HepG2 (cell line): Measurements from ENCODE around the gene PRKG1. TPM values are rescaled to one million over a fixed set of nuclear protein-coding genes. Genes with fewer than 3 reads are reported as not detected.

ENCODE experiments used
- ATAC-seq: fragments of 200-7000 bp; cut with Tn5 transposase; 3 replicates; pipeline ENCODE4 v1.9.1; 2020; ENCODE audit warnings: mild to moderate bottlenecking, moderate library complexity
- BruUV-seq: library from RNA; stranded (reverse); fragments of 400-500 nt; replicated peaks from 2 replicates; lab custom pipeline; 2021; lab: Mats Ljungman, UMichigan
- CTCF ChIA-PET: fragments of 300-600 bp; formaldehyde crosslinking; extraction: SDS; loops from one replicate; lab custom pipeline; 2021; ENCODE audit warnings: low total read pairs, inconsistent platforms, low intra/inter-chr PET ratio; lab: Yijun Ruan, JAX
- POLR2A ChIA-PET: fragments of 350-600 bp; sonication (Branson Sonifier 250); formaldehyde crosslinking; loops from one replicate; lab custom pipeline; 2020; ENCODE audit warnings: antibody characterized with exemption, inconsistent platforms; lab: Yijun Ruan, JAX
- DNase-seq: peaks from one replicate; pipeline ENCODE4 v3.0.0-alpha.2; 2015; ENCODE audit warnings: low spot score
- FAIRE-seq: peaks from 3 replicates; lab custom pipeline; 2011; peaks lifted over from hg19 to GRCh38; lab: Jason Lieb, UNC
- H2AFZ ChIP-seq: one replicate; pipeline ENCODE4 v1.6.1; 2011; ENCODE audit warnings: low read length, inconsistent platforms
- H3K27ac ChIP-seq: fragments of 300-600 bp; 3 replicates; pipeline ENCODE4 v1.8.0; 2011; ENCODE audit warnings: mixed run types, mild to moderate bottlenecking, mixed read lengths, low read length, inconsistent platforms; ENCODE audit not compliant: insufficient read depth; ENCODE audit errors: extremely low read length
- H3K27me3 ChIP-seq, 2 experiments: fragments of 200-600 bp in 1 of 2; 2 replicates in 1 of 2; 3 replicates in 1 of 2; pipeline versions ENCODE4 v1.6.0 to v1.8.0; 2011; ENCODE audit warnings: low read length in 2 of 2, mild to moderate bottlenecking in 2 of 2, moderate library complexity in 2 of 2, inconsistent platforms in 1 of 2; ENCODE audit not compliant: insufficient read depth in 2 of 2, control insufficient read depth in 1 of 2
- H3K36me3 ChIP-seq, 2 experiments: fragments of 200-600 bp in 1 of 2; replicated peaks in 1 of 2; 2 replicates in 1 of 2; 3 replicates in 1 of 2; pipeline versions ENCODE4 v1.5.1 to v1.8.0; 2011; ENCODE audit warnings: low read length in 2 of 2, inconsistent platforms in 1 of 2; ENCODE audit not compliant: insufficient read depth in 2 of 2, control insufficient read depth in 1 of 2
- H3K4me1 ChIP-seq: 2 replicates; pipeline ENCODE4 v1.5.1; 2012; ENCODE audit warnings: low read length, inconsistent platforms; ENCODE audit not compliant: insufficient read depth
- H3K4me2 ChIP-seq: 2 replicates; pipeline ENCODE4 v1.6.0; 2011; ENCODE audit warnings: low read depth, low read length, inconsistent platforms
- H3K4me3 ChIP-seq, 3 experiments: fragments of 200-600 bp in 1 of 3; sonication (generic), shearing (Covaris generic) in 1 of 3; replicated peaks in 1 of 3; 2 replicates each; pipeline ENCODE4 v1.5.1; 2011 to 2016; ENCODE audit warnings: low read length in 3 of 3, inconsistent platforms in 2 of 3, low read depth in 2 of 3, mild to moderate bottlenecking in 2 of 3, control low read depth in 1 of 3, mixed read lengths in 1 of 3; ENCODE audit not compliant: insufficient read depth in 1 of 3
- H3K79me2 ChIP-seq: one replicate; pipeline ENCODE4 v1.6.1; 2011; ENCODE audit warnings: low read length, inconsistent platforms; ENCODE audit not compliant: insufficient read depth
- H3K9ac ChIP-seq: 2 replicates; pipeline ENCODE4 v1.6.0; 2011; ENCODE audit warnings: mild to moderate bottlenecking, low read depth, low read length, inconsistent platforms; ENCODE audit not compliant: insufficient read depth
- H3K9me3 ChIP-seq: 2 replicates; pipeline ENCODE4 v1.5.1; 2012; ENCODE audit warnings: mild to moderate bottlenecking, low read length
- H4K20me1 ChIP-seq: 2 replicates; pipeline ENCODE4 v1.6.0; 2011; ENCODE audit warnings: inconsistent platforms, mild to moderate bottlenecking, low read length, moderate library complexity; ENCODE audit not compliant: insufficient read depth
- AGO1 ChIP-seq: fragments of 200-400 bp; formaldehyde crosslinking; IDR thresholded peaks from 2 replicates; pipeline ENCODE4 v1.6.1; 2017; ENCODE audit warnings: mild to moderate bottlenecking, low read depth, low read length, moderate library complexity; ENCODE audit not compliant: poor library complexity, severe bottlenecking
- KDM1A ChIP-seq: IDR thresholded peaks from 2 replicates; pipeline ENCODE4 v1.6.1; 2016; ENCODE audit warnings: missing compliant biosample characterization
- MED1 ChIP-seq: sonication (generic); formaldehyde crosslinking; IDR thresholded peaks from 2 replicates; pipeline ENCODE4 v1.4.0; 2020; ENCODE audit warnings: missing genetic modification reagents
- RFXAP ChIP-seq: sonication (generic); formaldehyde crosslinking; IDR thresholded peaks from 2 replicates; pipeline ENCODE4 v1.4.0; 2020; ENCODE audit warnings: missing genetic modification reagents, borderline replicate concordance
- RNF2 ChIP-seq: fragments of 450-650 bp; conservative IDR thresholded peaks from 2 replicates; pipeline ENCODE4 v1.6.1; 2016; ENCODE audit warnings: low read depth
- TOPORS ChIP-seq: sonication (generic); formaldehyde crosslinking; IDR thresholded peaks from 2 replicates; pipeline ENCODE4 v1.8.0; 2023; ENCODE audit warnings: mild to moderate bottlenecking, missing genetic modification reagents
- ZC3H4 ChIP-seq: sonication (generic); formaldehyde crosslinking; IDR thresholded peaks from 2 replicates; pipeline ENCODE4 v1.4.0; 2020; ENCODE audit warnings: missing genetic modification reagents, borderline replicate concordance
- ZFP36 ChIP-seq: fragments of 150-350 bp; IDR thresholded peaks from 2 replicates; pipeline ENCODE4 v1.6.1; 2018; ENCODE audit warnings: borderline replicate concordance, low read length, low read depth; ENCODE audit not compliant: partially characterized antibody
- ZFP41 ChIP-seq: sonication (generic); formaldehyde crosslinking; IDR thresholded peaks from 2 replicates; pipeline ENCODE4 v1.4.0; 2020; ENCODE audit warnings: mild to moderate bottlenecking, missing genetic modification reagents, borderline replicate concordance
- ZNF10 ChIP-seq: sonication (generic); formaldehyde crosslinking; IDR thresholded peaks from 2 replicates; pipeline ENCODE4 v1.4.0; 2020; ENCODE audit warnings: mild to moderate bottlenecking, low read depth, missing genetic modification reagents, borderline replicate concordance
- ZNF33A ChIP-seq: sonication (generic); formaldehyde crosslinking; IDR thresholded peaks from 2 replicates; pipeline ENCODE4 v1.5.1; 2020; ENCODE audit warnings: missing genetic modification reagents, mild to moderate bottlenecking, moderate library complexity, borderline replicate concordance
- ZNF768 ChIP-seq: sonication (generic); formaldehyde crosslinking; IDR thresholded peaks from 2 replicates; pipeline ENCODE4 v1.4.0; 2020; ENCODE audit warnings: missing genetic modification reagents
- WGBS: methylation state at CpG from one replicate; pipeline ENCODE4 v1.1.6; 2017; ENCODE audit warnings: low lambda C conversion rate; 5-methylcytosine and 5-hydroxymethylcytosine counted together
- in situ Hi-C: cut with HindIII; loops from 2 replicates; pipeline ENCODE4 v1.10.0; 2017; ENCODE audit warnings: low pct_unique_long_range_greater_than_20kb; ENCODE audit not compliant: extremely low pct_ligation_motif_present
- intact Hi-C: fragments of 100-400 bp; cut with micrococcal nuclease; formaldehyde crosslinking; loops from one replicate; pipeline ENCODE4 v1.10.0; 2022; ENCODE audit not compliant: unreplicated experiment
- polyA plus RNA-seq, 8 experiments: library from polyadenylated mRNA; depleted of rRNA in 3 of 8; stranded (reverse) in 7 of 8; unstranded in 1 of 8; fragments of >200 nt; fragmentation: Illumina TruSeq in 4 of 8; extraction: Trizol in 4 of 8; gene quantifications; 2 replicates each; pipeline versions ENCODE4 v1.2.1 to v1.2.3, GENCODE V29; 2011 to 2016; ENCODE audit warnings: low read depth in 4 of 8, missing spikeins in 1 of 8, mixed read lengths in 1 of 8; ENCODE audit not compliant: insufficient read depth in 1 of 8
- total RNA-seq, 5 experiments: library from RNA; depleted of rRNA; stranded (reverse); fragments of >200 nt; fragmentation: Illumina TruSeq; extraction: Trizol; gene quantifications; 2 replicates each; pipeline ENCODE4 v1.2.3, GENCODE V29; 2016; ENCODE audit warnings: low read depth in 1 of 5
- TF ChIP-seq, protein P1 (sequence below): sonication (generic); formaldehyde crosslinking; IDR thresholded peaks from 2 replicates; pipeline ENCODE4 v1.4.0; 2020; ENCODE audit warnings: missing genetic modification reagents, borderline replicate concordance
- TF ChIP-seq, protein P2 (sequence below): sonication (generic); formaldehyde crosslinking; IDR thresholded peaks from 2 replicates; pipeline ENCODE4 v1.5.0; 2020; ENCODE audit warnings: mild to moderate bottlenecking, missing genetic modification reagents, borderline replicate concordance
- TF ChIP-seq, protein P3 (sequence below): IDR thresholded peaks from 2 replicates; pipeline ENCODE4 v1.6.1; 2016
- TF ChIP-seq, protein P4 (sequence below): sonication (generic); formaldehyde crosslinking; IDR thresholded peaks from 2 replicates; pipeline ENCODE4 v1.8.1; 2023; ENCODE audit warnings: mild to moderate bottlenecking, missing genetic modification reagents, borderline replicate concordance

PRKG1 gene
- total and polyA plus RNA-seq, 2 of the 13 experiments (the other 11 are each of a cell fraction or from before 2014, with no cell fraction given) = 0.01 TPM; not detected in 1

DNA sequence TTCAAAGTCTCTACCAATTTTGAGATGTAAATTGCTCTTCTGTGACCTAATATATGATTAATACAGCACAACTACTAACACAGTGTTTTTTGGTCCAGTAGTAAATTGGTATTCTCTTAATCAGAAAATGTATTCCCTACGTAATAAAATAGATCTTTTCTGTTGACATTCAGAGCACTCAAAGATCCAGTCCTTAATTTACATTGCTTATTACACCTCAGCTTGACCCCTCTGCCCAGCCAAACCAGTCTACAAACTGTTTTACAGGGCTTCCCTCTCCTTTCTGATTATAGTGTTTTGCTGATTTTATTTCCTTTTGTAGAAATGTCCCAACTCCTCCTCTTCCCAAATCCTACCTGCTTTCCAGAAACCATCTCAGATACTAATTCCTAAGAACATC is 293.4 kb downstream of the PRKG1 start:
- no peak overlapping the region for H3K9ac ChIP-seq
- ATAC-seq = no peak

More for the DNA sequence above, 293.4 kb downstream of the PRKG1 start:
- no peak for FAIRE-seq
- intact Hi-C loops = no loop called here
- TF ChIP-seq ZFP36 = no peak
- no peak for TF ChIP-seq RFXAP (CRISPR knock-in tag)
- TF ChIP-seq RNF2 = no peak
- no peak for TF ChIP-seq ZFP41
- no peak for TF ChIP-seq ZNF768
- no peak for TF ChIP-seq ZC3H4 (CRISPR knock-in tag)
- TF ChIP-seq TOPORS = no peak
- no peak for TF ChIP-seq KDM1A (CRISPR knock-in tag)
- TF ChIP-seq, protein P1, sequence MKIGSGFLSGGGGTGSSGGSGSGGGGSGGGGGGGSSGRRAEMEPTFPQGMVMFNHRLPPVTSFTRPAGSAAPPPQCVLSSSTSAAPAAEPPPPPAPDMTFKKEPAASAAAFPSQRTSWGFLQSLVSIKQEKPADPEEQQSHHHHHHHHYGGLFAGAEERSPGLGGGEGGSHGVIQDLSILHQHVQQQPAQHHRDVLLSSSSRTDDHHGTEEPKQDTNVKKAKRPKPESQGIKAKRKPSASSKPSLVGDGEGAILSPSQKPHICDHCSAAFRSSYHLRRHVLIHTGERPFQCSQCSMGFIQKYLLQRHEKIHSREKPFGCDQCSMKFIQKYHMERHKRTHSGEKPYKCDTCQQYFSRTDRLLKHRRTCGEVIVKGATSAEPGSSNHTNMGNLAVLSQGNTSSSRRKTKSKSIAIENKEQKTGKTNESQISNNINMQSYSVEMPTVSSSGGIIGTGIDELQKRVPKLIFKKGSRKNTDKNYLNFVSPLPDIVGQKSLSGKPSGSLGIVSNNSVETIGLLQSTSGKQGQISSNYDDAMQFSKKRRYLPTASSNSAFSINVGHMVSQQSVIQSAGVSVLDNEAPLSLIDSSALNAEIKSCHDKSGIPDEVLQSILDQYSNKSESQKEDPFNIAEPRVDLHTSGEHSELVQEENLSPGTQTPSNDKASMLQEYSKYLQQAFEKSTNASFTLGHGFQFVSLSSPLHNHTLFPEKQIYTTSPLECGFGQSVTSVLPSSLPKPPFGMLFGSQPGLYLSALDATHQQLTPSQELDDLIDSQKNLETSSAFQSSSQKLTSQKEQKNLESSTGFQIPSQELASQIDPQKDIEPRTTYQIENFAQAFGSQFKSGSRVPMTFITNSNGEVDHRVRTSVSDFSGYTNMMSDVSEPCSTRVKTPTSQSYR (CRISPR knock-in tag) = no peak
- TF ChIP-seq ZNF10 = no peak
- no peak for TF ChIP-seq AGO1
- TF ChIP-seq, protein P2, sequence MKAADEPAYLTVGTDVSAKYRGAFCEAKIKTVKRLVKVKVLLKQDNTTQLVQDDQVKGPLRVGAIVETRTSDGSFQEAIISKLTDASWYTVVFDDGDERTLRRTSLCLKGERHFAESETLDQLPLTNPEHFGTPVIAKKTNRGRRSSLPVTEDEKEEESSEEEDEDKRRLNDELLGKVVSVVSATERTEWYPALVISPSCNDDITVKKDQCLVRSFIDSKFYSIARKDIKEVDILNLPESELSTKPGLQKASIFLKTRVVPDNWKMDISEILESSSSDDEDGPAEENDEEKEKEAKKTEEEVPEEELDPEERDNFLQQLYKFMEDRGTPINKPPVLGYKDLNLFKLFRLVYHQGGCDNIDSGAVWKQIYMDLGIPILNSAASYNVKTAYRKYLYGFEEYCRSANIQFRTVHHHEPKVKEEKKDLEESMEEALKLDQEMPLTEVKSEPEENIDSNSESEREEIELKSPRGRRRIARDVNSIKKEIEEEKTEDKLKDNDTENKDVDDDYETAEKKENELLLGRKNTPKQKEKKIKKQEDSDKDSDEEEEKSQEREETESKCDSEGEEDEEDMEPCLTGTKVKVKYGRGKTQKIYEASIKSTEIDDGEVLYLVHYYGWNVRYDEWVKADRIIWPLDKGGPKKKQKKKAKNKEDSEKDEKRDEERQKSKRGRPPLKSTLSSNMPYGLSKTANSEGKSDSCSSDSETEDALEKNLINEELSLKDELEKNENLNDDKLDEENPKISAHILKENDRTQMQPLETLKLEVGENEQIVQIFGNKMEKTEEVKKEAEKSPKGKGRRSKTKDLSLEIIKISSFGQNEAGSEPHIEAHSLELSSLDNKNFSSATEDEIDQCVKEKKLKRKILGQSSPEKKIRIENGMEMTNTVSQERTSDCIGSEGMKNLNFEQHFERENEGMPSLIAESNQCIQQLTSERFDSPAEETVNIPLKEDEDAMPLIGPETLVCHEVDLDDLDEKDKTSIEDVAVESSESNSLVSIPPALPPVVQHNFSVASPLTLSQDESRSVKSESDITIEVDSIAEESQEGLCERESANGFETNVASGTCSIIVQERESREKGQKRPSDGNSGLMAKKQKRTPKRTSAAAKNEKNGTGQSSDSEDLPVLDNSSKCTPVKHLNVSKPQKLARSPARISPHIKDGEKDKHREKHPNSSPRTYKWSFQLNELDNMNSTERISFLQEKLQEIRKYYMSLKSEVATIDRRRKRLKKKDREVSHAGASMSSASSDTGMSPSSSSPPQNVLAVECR (CRISPR knock-in tag) = no peak
- TF ChIP-seq, protein P3, sequence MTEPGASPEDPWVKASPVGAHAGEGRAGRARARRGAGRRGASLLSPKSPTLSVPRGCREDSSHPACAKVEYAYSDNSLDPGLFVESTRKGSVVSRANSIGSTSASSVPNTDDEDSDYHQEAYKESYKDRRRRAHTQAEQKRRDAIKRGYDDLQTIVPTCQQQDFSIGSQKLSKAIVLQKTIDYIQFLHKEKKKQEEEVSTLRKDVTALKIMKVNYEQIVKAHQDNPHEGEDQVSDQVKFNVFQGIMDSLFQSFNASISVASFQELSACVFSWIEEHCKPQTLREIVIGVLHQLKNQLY (CRISPR knock-in tag) = no peak
- TF ChIP-seq ZNF33A (CRISPR knock-in tag) = no peak
- TF ChIP-seq, protein P4, sequence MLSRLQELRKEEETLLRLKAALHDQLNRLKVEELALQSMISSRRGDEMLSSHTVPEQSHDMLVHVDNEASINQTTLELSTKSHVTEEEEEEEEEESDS = no peak
- no peak for TF ChIP-seq MED1 (CRISPR knock-in tag)
- TF ChIP-seq, all 625 proteins: peak for 0
- Histone ChIP-seq H3K79me2 (no peaks in the 10 kb centered on the region), H3K4me2 (no peak overlapping the region), H3K4me1 (no peaks in the 10 kb centered on the region), H3K9me3 (no peaks in the 10 kb centered on the region), H3K27ac (no peak overlapping the region), H3K36me3 (no peaks in the 10 kb centered on the region), H4K20me1 (no peaks in the 10 kb centered on the region), H3K27me3 (no peaks in the 10 kb centered on the region), H3K4me3 (no peak overlapping the region), H2AFZ (no peak overlapping the region)
- no peak for DNase-seq
- in situ Hi-C loops = no loop called here
- BruUV-seq = no TSS peak
- POLR2A ChIA-PET = no interaction called here
- WGBS = 5% methylated on average over 1 of the region's 1 CpG
- CTCF ChIA-PET = no interaction called here
